Adrenal gland (tissue), 5 donors: ENCODE measurements around the gene ATP6AP1.

Experiments used
- POLR2A ChIP-seq, 2 donors: fragments of 450-650 bp; IDR thresholded peaks; one replicate each; pipeline ENCODE4 v1.6.1; 2017; ENCODE audit warnings: antibody characterized with exemption in 2 of 2, mild to moderate bottlenecking in 2 of 2, moderate library complexity in 1 of 2
- TF ChIP-seq, protein P1 (sequence below), 6 experiments: fragments of 450-650 bp in 4 of 6; fragments of 200-600 bp in 2 of 6; sonication (generic) in 1 of 6; IDR thresholded peaks; 1 replicate in 5 of 6; 2 replicates in 1 of 6; pipeline versions ENCODE4 v1.5.1 to v1.8.0; 2016 to 2021; ENCODE audit warnings: antibody characterized with exemption in 6 of 6, mild to moderate bottlenecking in 2 of 6, moderate library complexity in 1 of 6
- donor health status: DM: no; HTN: no; CAD: no.

DNA sequence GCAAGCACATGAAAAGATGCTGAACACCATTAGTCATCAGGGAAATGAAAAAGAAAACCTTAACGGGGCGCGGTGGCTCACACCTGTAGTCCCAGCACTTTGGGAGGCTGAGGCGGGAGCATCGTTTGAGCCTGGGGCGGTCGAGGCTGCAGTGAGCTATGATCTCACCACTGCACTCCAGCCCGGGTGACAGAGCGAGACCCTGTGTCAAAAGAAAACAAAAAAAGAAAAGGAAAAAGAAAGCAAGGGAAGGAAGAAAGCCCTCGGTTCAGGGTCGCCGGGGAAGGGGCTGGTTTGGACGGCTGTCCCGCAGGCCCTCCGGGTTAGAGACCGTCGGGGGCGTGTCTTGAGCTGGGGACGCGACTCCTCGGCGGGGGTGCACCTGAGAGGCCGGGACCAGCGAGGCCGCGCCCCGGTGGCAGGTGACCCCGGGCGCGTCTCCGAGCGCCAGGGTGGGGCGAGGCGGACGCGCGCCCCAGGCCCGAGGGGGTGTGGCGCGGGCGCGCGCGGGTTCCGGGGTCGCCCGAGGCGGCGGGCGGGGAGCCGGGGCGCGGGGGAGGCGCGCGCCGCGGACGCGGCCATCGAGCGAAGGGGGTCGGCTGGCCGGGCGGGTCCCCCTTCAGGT, 29.1 kb downstream of the ATP6AP1 start:
- TF ChIP-seq, protein P1, sequence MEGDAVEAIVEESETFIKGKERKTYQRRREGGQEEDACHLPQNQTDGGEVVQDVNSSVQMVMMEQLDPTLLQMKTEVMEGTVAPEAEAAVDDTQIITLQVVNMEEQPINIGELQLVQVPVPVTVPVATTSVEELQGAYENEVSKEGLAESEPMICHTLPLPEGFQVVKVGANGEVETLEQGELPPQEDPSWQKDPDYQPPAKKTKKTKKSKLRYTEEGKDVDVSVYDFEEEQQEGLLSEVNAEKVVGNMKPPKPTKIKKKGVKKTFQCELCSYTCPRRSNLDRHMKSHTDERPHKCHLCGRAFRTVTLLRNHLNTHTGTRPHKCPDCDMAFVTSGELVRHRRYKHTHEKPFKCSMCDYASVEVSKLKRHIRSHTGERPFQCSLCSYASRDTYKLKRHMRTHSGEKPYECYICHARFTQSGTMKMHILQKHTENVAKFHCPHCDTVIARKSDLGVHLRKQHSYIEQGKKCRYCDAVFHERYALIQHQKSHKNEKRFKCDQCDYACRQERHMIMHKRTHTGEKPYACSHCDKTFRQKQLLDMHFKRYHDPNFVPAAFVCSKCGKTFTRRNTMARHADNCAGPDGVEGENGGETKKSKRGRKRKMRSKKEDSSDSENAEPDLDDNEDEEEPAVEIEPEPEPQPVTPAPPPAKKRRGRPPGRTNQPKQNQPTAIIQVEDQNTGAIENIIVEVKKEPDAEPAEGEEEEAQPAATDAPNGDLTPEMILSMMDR (IDR thresholded peaks at IDR 0.05), result no peak
- TF ChIP-seq POLR2A (IDR thresholded peaks at IDR 0.05), result no peak
